ENCODE results near the gene ALPI. TPM values are rescaled to one million over a fixed set of nuclear protein-coding genes. Genes with fewer than 3 reads are reported as not detected.
"Not testable (repeated sequence)": the region's sequence is repeated elsewhere in the genome, so short reads cannot be mapped to it uniquely, and the experiment has no call there.

The ALPI gene
- not detected for total RNA-seq
- not detected for polyA plus RNA-seq
- long read RNA-seq, donor 1: 0 reads
- long read RNA-seq, donor 2: 0 reads
- long read RNA-seq, donor 3: 0 reads

- H3K27me3 ChIP-seq: peaks cover 0 to 50% (median 32%) of the 10 kb centered on the region in 7 donors
Measured at GRCh38 chr2:232455426-232456255, at the start of gene ALPI. TSS of gene ALPI (plus strand) at chr2:232456153. CDS start at chr2:232456200, 47 bp downstream.

DNA sequence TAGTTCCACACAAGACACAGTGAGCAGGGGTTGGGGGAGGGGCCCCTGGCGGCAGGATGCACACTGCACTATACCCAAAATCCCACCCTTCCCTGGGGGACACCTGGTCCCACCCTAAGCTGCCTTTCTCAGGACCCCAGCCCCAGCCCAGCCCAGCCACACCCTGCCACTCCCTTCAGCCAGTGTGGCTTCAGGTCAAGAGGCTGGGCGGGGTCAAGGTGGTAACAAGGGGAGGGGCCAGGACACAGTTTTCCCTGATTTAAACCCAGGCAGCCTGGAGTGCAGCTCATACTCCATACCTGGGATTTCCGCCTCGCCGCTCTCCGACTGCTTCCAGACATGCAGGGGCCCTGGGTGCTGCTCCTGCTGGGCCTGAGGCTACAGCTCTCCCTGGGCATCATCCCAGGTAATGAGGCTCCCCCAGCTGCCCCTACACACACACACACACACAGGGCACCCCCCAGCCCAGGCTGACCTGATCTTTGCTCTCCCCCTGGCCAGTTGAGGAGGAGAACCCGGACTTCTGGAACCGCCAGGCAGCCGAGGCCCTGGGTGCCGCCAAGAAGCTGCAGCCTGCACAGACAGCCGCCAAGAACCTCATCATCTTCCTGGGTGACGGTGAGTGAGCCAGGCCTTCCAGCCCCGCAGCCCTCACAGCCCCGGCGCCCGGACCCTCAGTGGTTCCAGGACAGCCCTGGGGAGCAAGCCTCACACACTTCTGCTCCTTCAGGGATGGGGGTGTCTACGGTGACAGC, 49.2 kb upstream of the ALPI start, which contains the start of gene ALPG:
ALPG (plus strand) TSS at position 289 of the 755 bp plus-strand sequence; CDS start at position 340, 51 bp downstream.
- Histone ChIP-seq H3K9me3 (no peaks in the 10 kb centered on the region), H3K4me3 (no peak within 1 kb of the TSS), H3K27me3 (peaks cover 4 to 33% (median 17%) of the 10 kb centered on the region in 7 donors), H3K27ac (no peak within 1 kb of the TSS), H3K36me3 (no peaks in the 10 kb centered on the region), H3K4me1 (no peaks in the 10 kb centered on the region)
- TF ChIP-seq CTCF (IDR thresholded peaks at IDR 0.05): no peak
- DNase-seq (no peak), ATAC-seq (no peak)
- 90 to 92% methylated on average over 15 to 17 of the region's 17 CpGs for WGBS, 2 donors
- intact Hi-C loops (cut with DNase I): no loop called here

More at GRCh38 chr2:232455426-232456255, at the start of gene ALPI:
- no peak for TF ChIP-seq CTCF (IDR thresholded peaks at IDR 0.05)
- no peaks in the 10 kb centered on the region for H3K36me3 ChIP-seq
- no peak for DNase-seq
- 78 to 79% methylated on average over 14 of the region's 14 CpGs for WGBS, 2 donors
- H3K9me3 ChIP-seq: no peaks in the 10 kb centered on the region
- H3K27ac ChIP-seq: no peak within 1 kb of the TSS
- no peak within 1 kb of the TSS for H3K4me3 ChIP-seq
- peak in 1 of 8 donors; percentile 30 for ATAC-seq
- no peaks in the 10 kb centered on the region for H3K4me1 ChIP-seq
- intact Hi-C loops (cut with DNase I): loop anchor here in 1 of 10 donors (5.0 kb wide), 1 partner anchor 57 kb away; no protein-coding TSS in a partner anchor

GRCh38 chr2:232407428-232408150, 48.4 kb upstream of the ALPI start:
- H3K4me3 ChIP-seq; H3K9me3 ChIP-seq; intact Hi-C loops (cut with DNase I); H3K36me3 ChIP-seq; H3K4me1 ChIP-seq; DNase-seq; H3K27ac ChIP-seq: not testable (repeated sequence)
- peak in 1 of 8 donors; percentile 41 for ATAC-seq
- WGBS, 2 donors: 91 to 93% methylated on average over 28 of the region's 30 CpGs
- peaks cover 4 to 30% (median 18%) of the 10 kb centered on the region in 7 donors for H3K27me3 ChIP-seq

DNA sequence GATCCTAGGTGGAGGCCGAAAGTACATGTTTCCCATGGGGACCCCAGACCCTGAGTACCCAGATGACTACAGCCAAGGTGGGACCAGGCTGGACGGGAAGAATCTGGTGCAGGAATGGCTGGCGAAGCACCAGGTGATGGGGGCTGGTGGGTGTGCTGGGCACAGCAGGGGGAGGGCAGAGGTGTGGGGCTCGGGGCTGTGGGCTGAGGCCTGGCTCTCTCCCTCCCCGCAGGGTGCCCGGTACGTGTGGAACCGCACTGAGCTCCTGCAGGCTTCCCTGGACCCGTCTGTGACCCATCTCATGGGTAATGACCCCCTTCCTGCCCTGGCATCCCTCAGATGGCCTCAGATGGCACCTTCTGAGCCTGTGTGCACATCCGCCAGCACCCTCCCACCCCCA, 47.7 kb upstream of the ALPI start:
- H3K4me1 ChIP-seq; H3K9me3 ChIP-seq; H3K36me3 ChIP-seq; H3K4me3 ChIP-seq; DNase-seq; intact Hi-C loops (cut with DNase I); H3K27ac ChIP-seq: not testable (repeated sequence)
- ATAC-seq: peak in 1 of 8 donors; percentile 33
- WGBS, 2 donors: 78 to 84% methylated on average over 8 to 9 of the region's 10 CpGs
- peaks cover 4 to 32% (median 22%) of the 10 kb centered on the region in 7 donors for H3K27me3 ChIP-seq

- peaks cover 4 to 43% (median 31%) of the 10 kb centered on the region in 7 donors for H3K27me3 ChIP-seq
- H3K27ac ChIP-seq; H3K36me3 ChIP-seq; H3K9me3 ChIP-seq; intact Hi-C loops (cut with DNase I); H3K4me3 ChIP-seq; H3K4me1 ChIP-seq; DNase-seq: not testable (repeated sequence)
- WGBS, 2 donors: 60 to 66% methylated on average over 21 to 39 of the region's 40 CpGs
- ATAC-seq: peak in 1 of 8 donors; percentile 20
Measured at GRCh38 chr2:232409617-232410016, 46.3 kb upstream of the ALPI start.

Measured in heart right ventricle (tissue), 16 donors.